ENCODE data around the gene MAP2. TPM values are rescaled to one million over a fixed set of nuclear protein-coding genes. Genes with fewer than 3 reads are reported as not detected.

The MAP2 gene
- total RNA-seq, 1 donor from 2014 or later, result 57.6 TPM

DNA sequence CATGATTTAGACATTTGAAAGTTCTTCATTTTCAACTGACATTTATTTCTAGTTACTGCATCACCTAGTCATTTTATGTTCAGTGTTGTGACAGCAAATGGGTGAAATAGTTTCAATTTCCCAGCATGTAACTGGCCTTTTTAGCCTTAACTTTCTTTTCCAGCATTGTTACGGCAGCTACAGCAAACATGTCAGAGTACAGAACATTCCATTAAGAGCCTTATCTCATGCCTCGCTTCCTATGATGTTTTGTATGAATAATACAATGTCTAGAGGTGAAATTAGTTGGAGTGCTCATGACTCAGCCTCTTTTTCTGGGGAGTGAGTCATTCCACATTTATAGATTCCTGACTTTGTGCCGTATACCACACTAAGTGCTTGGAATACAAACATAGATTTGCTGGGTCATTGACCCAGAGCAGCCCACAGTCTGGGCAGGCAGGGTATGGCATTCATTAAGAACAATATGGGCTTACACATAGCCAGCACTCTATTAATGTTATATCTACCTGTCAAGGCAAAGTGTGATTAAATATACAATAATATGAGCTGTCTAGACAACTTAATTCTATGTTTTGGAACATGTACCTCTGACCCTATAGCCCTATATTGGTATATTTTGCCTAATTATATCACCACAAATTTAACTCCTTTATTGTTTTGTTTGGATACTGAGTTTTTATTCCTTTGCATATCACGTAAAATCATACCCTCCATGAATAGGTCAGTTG lies 72.2 kb downstream of the MAP2 start:
- peaks cover 0 to 6% of the 10 kb centered on the region in 2 donors for H3K4me1 ChIP-seq
- peak overlapping the region; percentile 6 to 33 for H3K4me3 ChIP-seq
- peaks cover 0 to 39% of the 10 kb centered on the region in 2 donors for H3K9me3 ChIP-seq
- no peaks in the 10 kb centered on the region for H3K36me3 ChIP-seq
- H3K27me3 ChIP-seq, result no peaks in the 10 kb centered on the region
- intact Hi-C loops (cut with DNase I), result loop anchor here (1.0 to 2.0 kb wide), 3 partner anchors 24 to 71 kb away; partner anchors contain the start of gene MAP2
- peak; percentile 17 to 80 for DNase-seq (ENCODE audit: low spot score in 2 of 2)
- peak overlapping the region; percentile 85 to 89 for H3K27ac ChIP-seq
- TF ChIP-seq, protein P1, sequence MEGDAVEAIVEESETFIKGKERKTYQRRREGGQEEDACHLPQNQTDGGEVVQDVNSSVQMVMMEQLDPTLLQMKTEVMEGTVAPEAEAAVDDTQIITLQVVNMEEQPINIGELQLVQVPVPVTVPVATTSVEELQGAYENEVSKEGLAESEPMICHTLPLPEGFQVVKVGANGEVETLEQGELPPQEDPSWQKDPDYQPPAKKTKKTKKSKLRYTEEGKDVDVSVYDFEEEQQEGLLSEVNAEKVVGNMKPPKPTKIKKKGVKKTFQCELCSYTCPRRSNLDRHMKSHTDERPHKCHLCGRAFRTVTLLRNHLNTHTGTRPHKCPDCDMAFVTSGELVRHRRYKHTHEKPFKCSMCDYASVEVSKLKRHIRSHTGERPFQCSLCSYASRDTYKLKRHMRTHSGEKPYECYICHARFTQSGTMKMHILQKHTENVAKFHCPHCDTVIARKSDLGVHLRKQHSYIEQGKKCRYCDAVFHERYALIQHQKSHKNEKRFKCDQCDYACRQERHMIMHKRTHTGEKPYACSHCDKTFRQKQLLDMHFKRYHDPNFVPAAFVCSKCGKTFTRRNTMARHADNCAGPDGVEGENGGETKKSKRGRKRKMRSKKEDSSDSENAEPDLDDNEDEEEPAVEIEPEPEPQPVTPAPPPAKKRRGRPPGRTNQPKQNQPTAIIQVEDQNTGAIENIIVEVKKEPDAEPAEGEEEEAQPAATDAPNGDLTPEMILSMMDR (IDR thresholded peaks at IDR 0.05), result no peak

DNA sequence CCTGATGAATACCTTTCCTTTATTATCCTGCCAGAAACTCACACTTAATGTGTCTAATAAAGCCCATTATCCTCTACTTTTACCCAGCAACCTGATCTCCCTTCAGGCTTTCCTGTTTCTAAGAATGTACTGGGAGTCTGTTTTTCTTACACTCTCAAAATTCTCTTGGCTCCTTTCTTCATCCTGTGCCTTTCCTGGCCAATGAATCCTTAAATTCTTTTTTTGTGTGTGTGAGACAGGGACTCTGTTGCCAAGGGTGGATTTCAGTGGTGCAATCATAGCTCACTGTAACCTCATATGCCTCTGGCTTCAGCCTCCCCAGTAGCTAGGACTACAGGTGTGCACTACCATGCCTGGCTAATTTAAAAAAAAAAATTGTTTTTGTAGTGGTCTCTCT lies 72.7 kb downstream of the MAP2 start:
- peaks cover 0 to 6% of the 10 kb centered on the region in 2 donors for H3K4me1 ChIP-seq
- peak in 1 of 2 donors; percentile 75 for DNase-seq (ENCODE audit: low spot score in 2 of 2)
- H3K36me3 ChIP-seq, result no peaks in the 10 kb centered on the region
- intact Hi-C loops (cut with DNase I), result loop anchor here (1.0 kb wide), 2 partner anchors 24 to 29 kb away; no protein-coding TSS in a partner anchor
- peak overlapping the region; percentile 85 to 89 for H3K27ac ChIP-seq
- H3K9me3 ChIP-seq, result peaks cover 0 to 39% of the 10 kb centered on the region in 2 donors
- no peaks in the 10 kb centered on the region for H3K27me3 ChIP-seq
- H3K4me3 ChIP-seq, result peak overlapping the region; percentile 6 to 26
- TF ChIP-seq, protein P1 (IDR thresholded peaks at IDR 0.05), result no peak

DNA sequence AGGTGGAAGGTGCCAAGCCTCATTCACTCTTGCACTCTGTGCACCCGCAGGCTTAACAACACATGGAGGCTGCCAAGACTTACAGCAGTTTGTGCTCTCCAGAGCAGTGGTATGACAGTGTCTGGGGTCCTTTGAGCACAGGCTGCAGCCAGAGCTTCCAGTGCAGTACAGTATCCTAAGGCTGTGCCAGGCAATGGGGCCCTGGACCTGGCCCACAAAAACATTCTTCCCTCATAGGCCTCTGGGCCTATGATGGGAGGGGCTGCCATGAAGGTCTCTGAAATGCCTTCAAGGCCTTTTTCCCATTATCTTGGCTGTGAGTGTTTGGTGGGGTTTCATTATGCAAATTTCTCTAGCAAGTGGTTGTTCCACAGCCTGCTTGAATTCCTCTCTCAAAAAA lies 74.8 kb downstream of the MAP2 start:
- H3K4me3 ChIP-seq, result no peak overlapping the region
- H3K27me3 ChIP-seq, result no peaks in the 10 kb centered on the region
- peaks cover 0 to 39% of the 10 kb centered on the region in 2 donors for H3K9me3 ChIP-seq
- peaks cover 0 to 6% of the 10 kb centered on the region in 2 donors for H3K4me1 ChIP-seq
- TF ChIP-seq, protein P1 (IDR thresholded peaks at IDR 0.05), result no peak
- intact Hi-C loops (cut with DNase I), result no loop called here
- no peak for DNase-seq (ENCODE audit: low spot score in 2 of 2)
- no peaks in the 10 kb centered on the region for H3K36me3 ChIP-seq
- H3K27ac ChIP-seq, result no peak overlapping the region

DNA sequence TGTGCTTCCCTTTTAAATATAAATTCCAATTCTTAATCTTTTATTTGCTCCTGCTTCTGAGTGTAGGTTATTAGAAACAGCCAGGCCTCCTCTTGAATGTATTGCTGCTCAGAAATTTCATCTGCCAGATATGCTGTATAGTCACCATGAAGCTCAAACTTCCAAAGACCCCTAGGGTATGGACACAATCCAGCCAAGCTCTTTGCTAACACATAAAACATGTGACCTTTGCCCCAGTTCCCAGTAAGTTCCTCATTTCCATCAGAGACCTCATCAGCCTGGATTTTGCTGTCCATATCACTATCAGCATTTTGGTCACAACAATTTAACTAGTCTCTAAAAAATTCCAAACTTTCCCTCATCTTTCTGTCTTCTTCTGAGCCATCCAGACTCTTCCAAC lies 75.2 kb downstream of the MAP2 start:
- TF ChIP-seq, protein P1 (IDR thresholded peaks at IDR 0.05), result no peak
- Histone ChIP-seq H3K27ac (no peak overlapping the region), H3K4me1 (peaks cover 0 to 6% of the 10 kb centered on the region in 2 donors), H3K9me3 (peaks cover 0 to 36% of the 10 kb centered on the region in 2 donors), H3K36me3 (no peaks in the 10 kb centered on the region), H3K4me3 (no peak overlapping the region), H3K27me3 (no peaks in the 10 kb centered on the region)
- intact Hi-C loops (cut with DNase I), result no loop called here
- no peak for DNase-seq (ENCODE audit: low spot score in 2 of 2)

DNA sequence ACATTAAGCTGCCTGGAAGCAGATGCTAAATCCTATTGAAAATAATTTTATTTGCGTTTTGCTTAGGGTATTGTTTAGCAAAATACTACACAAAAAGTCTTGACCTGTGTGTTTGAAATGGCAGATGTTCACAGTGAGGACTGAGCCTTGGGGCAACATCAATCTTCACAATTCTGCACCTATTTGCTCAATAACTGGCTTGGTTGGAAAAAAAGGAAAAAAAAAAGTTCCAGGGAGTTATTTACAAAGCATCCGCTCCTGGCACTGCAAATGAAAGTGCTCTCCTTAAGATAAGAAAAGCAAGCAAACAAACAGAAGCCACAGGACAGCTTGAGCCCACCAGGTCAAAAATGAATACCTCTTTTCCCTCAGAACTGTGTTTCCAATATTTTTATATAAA lies 77.7 kb downstream of the MAP2 start:
- DNase-seq (ENCODE audit: low spot score in 2 of 2), result no peak

More for the DNA sequence above, 77.7 kb downstream of the MAP2 start:
- peaks cover 0 to 26% of the 10 kb centered on the region in 2 donors for H3K9me3 ChIP-seq
- no peak overlapping the region for H3K27ac ChIP-seq
- TF ChIP-seq, protein P1 (IDR thresholded peaks at IDR 0.05), result no peak
- peaks cover 0 to 5% of the 10 kb centered on the region in 2 donors for H3K4me1 ChIP-seq
- no peaks in the 10 kb centered on the region for H3K36me3 ChIP-seq
- H3K27me3 ChIP-seq, result no peaks in the 10 kb centered on the region
- H3K4me3 ChIP-seq, result no peak overlapping the region
- intact Hi-C loops (cut with DNase I), result loop anchor here (1.0 kb wide), 1 partner anchor 21 kb away; no protein-coding TSS in a partner anchor

Data from ascending aorta (tissue), 2 donors.